CD4-positive, alpha-beta T cell treated with Interleukin-6 for 4 hours (primary cell): ENCODE data around the gene PPP1R26.
"Not testable (repeated sequence)": the region's sequence is repeated elsewhere in the genome, so short reads cannot be mapped to it uniquely, and the experiment has no call there.

Experiments
- DNase-seq: peaks from one replicate; pipeline ENCODE4 v3.0.0-alpha.2; 2020; ENCODE audit warnings: mixed read lengths

Gene PPP1R26

DNA sequence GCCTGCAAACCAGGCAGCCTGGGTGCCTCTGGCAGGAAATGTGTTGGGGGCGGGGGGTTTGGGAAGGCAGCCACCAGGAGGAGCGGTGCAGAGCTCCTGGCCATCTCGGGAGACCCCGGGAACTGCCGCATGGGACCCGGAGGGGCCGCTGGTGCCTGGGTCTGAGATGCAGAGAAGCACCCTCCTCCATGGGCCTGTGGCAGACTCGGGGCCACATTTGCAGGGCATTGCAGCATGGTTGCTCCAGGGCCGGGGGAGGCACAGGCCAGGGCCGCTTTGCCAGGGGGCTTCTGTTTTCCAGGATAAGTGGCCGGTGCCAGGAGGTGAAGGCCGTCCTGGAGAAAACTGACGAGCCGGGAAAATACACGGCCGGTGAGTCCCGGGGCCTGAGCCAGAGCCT lies 43.3 kb downstream of the PPP1R26 start:
- DNase-seq = no peak

DNA sequence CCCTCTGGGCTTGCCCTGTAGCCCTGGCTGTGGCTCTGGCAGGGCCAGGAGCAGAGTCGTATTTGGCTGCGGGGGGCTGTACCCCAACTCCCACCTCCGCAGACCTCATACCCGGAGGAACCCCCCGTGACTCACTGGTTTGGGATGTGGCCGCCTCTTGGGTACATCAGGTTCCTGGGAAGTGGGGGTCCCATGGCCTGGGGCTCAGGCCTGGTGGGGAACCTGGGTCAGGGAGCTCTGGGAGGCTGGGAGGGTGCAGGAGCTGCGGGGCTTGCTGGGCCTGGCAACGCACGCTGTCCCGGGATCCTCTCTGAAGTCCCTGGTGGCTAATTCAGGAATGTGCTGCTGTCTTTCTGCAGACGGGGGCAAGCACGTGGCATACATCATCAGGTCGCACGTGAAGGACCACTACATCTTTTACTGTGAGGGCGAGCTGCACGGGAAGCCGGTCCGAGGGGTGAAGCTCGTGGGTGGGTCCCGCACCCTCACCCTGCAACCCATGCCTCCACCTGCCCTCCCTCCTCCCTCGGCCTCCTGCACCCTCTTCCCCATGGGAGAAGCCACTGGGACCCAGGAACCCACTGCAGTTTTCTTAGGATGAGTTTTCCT lies 44.0 kb downstream of the PPP1R26 start:
- no peak for DNase-seq

DNA sequence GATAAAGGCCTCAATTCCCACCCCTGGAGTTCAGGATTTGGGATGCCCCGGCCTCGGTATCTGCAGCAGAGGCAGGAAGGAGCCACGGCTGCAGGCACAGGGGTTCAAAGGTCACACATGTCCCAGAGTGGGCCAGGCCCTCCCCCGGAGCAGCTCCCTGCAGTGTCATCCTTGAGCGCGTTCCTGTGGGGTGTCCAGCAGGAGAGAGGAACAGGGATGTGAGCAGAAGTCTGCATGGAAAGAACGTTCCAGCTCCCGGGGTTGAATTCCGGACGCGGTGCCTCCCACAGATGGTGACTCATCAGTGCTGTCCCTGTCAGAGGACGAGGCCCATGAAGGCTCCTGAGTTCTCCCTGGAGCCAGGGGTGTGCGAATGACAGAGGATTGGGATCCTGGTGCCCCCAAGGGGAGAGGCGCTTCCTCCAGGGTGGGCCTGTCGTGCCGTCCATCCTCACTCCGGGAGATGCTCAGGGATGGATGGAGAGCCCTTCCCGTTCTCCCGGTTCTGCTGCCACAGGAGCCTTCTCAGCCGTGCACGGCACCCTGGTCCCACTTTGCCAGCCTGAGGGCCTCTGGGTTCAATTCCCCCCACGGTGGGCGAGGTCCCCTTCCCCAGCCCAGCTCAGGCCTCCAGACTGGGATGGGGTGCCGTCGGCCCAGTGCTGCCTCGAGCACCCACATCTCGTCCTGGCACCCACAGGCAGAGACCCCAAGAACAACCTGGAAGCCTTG lies 44.7 kb downstream of the PPP1R26 start:
- DNase-seq = no peak

DNA sequence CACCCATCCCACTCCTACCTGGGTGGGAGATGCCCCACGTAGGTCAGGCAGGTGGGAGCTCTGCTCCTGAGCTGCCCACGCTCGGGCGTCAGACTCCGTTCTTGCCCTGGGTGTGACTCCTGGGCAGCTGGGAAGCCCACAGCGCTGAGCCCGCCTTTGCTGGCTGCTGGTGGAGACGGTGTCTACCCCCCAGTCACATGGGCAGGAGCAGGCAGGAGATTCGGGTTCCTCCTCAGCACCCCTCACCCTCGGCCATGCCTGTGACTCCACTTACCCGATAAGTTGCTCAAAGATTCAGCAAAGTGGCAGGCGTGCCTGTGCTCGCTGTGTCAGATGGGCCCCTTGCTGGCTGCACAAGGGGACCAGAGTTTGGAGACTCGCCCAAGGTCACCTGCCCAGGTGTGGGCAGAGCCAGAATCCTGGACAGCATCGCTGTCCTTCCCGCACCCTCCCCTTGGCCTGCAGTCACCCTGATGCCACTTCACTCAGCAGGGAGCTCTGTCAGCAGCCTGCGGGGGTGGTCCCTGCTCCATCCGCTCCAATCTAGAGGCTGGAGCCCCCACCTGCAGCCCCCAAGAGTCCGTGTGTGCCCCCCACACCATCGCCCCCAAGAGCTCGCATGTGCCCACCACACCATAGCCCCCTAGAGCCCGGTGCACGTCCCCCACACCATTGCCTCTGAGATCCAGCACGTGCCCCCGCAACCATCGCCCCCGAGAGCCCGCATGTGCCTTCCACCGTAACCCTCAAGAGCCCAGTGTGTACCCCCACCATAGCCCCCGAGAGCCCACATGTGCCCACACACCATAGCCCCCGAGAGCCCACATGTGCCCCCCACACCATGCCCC lies 45.9 kb downstream of the PPP1R26 start:
- no peak for DNase-seq

DNA sequence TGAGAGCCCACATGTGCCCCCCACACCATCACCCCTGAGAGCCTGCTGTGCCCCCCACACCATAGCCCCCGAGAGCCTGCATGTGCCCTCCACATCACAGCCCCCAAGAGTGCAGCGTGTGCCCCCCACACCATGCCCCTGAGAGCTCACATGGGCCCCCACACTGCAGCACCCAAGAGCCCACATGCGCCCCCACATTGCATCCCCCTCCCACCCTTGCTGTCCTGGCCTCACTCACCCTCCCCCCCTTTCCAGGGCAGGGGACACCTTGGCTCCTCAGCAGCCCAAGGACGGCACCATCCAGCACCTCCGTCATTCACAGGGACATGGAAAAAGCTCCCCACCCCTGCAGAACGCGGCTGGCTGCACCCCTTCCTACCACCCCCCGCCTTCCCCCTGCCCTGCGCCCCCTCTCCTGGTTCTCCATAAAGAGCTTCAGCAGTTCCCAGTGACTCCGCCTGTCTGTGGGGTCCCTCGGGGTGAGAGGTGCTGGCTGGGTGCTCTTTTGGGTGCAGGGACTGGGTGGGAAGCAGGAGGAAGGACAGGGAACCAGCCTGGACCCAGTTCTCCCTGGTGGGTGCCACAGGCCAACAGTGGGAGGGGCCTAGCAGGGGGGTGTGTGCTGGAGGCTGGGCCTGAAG lies 46.6 kb downstream of the PPP1R26 start:
- no peak for DNase-seq

DNA sequence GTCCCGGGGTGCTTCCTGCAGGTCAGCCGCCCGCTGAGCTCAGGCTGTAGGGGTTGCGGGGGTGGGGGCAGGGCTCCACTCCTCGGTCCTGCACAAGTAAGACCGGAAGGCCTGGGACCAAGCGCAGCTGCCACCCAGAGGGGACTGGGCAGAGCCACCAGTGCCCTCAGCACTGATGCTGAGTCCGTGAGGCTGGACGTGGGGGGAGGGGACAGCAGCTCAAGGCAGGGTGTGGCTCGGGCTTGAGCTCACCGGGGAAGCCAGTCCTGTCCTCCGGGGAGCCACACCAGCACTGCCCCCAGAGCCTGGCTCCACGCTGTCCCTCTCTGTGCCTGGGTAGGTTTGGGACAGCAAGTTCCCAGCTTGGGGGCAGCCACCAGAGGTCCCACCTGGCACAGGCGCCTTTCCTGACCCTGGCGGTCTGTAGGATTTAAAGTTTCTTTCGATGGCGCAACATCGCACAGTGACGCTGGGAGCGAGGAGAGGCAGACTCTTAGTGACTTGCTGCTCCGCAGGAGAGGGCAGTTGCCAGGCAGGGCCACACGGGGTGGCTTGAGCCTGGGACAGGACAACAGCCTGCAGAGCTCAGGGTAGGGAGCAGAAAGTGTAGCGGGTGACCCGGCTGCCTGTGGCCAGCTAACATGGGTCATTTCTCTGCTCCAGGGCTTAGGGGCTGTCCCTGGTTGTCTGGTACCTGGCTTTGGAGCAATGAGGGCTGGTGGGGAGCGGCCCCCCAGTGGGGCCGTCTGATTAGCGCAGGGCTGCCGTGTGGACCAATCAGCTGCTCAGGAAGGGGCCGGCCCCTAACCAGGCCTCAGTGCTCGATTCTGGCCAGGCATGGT lies 47.4 kb downstream of the PPP1R26 start:
- DNase-seq = no peak

DNA sequence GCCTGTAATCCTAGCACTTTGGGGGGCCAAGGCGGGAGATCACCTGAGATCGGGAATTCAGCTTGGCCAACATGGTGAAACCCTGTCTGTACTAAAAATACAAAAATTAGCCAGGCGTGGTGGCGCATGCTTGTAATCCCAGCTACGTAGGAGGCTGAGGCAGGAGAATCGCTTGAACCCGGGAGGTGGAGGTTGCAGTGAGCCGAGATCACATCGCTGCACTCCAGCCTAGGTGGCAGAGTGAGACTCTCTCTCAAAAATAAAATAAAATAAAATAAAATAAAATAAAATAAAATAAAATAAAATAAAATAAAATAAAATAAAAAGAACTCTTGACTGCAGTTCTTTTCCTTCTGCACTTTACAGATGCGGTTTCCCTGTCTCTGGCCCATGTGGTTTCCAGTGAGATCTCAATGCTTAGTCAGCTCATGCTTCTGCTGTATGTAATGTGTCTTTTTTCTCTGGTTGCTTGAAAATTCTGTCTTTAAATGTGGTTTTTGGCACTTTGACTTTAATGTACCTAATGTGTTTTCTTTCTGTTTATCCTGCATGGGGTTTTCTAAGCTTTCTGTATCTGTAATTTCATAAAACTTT lies 49.4 kb downstream of the PPP1R26 start:
- not testable (repeated sequence) for DNase-seq

DNA sequence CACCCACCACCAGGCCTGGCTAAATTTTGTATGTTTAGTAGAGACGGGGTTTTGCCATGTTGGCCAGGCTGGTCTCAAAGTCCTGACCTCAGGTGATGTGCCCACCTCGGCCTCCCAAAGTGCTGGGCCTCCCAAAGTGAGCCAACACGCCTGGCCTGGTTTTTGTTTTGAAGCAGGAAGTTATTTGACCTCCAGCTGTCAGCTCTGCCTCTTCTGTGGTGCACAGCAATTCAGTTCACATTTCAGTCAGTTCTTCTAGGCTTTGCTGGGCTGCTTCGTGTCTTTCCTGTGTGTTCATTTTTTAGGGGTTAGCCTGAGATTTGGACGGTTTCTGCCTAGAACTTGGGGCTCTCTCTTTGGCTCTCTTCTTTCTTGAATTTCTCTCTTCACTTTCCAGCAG lies 50.6 kb downstream of the PPP1R26 start:
- DNase-seq = no peak

DNA sequence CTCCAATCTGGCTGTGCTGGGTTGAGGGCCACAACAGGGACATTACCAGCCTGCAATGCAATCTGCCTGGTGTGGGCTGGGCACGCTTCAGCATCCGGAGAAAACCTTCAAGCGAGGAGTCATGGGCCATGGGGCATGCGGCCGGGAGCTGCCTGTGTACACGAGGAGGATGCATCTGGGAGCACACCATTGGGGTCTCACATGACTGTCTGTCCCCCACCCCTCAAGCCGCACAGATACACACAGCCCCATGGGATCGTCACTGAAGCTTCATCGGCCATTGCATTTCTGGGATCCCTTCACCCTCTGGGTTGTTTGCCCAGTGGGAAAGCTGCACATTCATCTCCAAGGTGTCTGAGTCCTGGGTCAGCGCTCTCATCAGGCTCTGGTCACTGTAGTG lies 51.5 kb downstream of the PPP1R26 start:
- DNase-seq = no peak

DNA sequence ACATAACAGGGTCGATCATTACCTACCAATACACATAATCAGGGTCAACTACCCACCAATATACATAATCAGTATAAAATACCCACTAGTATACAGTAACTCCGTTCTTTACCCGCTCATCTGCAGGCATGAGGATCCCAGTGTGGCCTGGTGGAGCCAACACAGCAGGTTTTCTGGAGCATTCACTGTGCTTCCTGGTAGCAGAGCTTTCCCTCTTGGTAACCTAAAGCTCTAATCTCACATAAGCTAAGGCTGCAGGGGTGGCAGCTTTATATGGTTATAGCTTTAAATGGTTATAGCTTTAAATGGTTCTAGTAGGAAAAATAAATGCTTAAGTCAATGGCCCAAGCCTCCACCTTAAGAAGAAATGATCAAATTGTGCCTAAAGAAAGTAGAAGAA lies 53.5 kb downstream of the PPP1R26 start:
- no peak for DNase-seq

DNA sequence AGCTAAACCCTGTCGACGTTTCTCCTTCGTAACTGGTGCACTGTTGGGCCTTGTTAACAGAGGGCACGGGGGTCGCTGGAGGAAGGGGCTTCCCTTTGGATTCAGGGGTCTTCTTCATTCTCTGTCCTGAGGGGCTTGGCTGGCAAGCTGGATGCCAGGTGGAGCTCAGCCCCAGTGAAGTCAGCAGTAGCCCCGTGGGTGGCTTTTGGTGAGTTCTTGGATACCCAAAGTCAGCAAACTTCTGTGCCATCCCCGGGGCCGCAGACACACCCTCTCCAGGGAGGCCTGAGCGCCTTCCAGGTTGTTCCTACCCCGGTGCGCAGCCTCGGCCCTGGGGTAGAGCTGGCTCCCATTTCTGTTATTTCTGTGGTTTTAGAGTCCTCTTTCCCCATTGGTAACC lies 54.1 kb downstream of the PPP1R26 start:
- DNase-seq = no peak

DNA sequence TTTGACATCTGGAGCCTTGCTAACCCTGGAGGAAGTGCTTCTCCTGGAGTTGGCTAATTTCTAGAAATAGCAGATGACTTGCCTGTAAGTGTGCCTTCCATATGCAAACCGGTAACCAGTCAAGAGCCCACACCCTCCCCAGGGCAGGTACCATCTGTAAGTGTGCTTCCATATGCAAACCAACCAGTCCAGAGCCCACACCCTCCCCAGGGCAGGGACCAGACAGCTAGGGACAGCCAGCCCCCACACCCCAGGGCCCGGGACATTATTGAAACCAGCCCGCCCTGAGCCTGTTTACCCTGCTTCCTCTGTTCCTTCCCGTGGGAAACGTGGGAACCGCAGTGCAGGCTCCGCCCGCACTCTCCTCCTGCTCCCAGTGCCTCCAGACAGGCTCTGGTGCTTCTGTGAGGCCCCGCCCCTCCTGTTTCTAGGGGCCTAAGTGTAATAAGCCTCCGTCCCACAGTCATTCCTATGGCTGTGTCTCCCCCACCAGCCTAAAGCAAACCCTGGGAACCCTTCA lies 54.7 kb downstream of the PPP1R26 start:
- not testable (repeated sequence) for DNase-seq

DNA sequence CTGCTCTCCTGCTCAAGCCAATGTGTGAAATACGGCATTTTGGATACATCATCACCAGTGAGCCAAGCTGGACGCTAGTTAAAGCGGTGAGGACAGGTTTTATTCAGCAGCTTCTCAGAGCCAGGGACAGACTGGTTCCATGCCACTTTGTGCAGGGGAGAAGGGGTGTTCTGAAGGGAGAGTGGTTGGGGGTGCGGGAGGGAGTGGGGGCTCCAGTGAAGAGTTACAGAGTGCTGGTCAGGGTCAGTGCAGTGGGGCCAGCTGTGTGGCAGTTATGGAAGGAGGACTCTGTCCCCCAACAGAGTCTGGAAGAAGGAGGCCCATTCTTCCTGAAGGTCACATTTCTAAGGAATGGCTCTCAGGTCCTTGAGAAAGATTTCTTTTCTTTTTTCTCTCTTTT lies 55.2 kb downstream of the PPP1R26 start:
- not testable (repeated sequence) for DNase-seq

DNA sequence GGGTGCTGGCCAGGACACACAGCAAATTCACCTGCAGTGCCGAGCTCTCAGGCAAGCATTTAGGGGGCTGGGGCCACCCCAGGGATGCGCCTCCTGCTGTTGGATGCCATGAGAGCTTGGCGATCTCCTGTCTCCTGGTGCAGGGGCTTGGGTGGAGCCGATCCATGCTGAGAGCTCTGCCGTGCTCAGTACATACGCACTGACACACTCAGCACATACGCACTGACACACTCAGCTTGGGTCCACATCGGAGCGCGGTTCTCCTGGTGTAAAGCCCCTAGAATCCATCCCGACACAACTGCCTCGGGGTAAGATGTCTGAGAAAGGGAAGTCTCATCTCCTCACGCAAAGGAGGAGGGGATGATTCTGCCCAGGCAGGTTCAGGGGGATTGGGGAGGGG lies 56.0 kb downstream of the PPP1R26 start:
- DNase-seq = not testable (repeated sequence)

DNA sequence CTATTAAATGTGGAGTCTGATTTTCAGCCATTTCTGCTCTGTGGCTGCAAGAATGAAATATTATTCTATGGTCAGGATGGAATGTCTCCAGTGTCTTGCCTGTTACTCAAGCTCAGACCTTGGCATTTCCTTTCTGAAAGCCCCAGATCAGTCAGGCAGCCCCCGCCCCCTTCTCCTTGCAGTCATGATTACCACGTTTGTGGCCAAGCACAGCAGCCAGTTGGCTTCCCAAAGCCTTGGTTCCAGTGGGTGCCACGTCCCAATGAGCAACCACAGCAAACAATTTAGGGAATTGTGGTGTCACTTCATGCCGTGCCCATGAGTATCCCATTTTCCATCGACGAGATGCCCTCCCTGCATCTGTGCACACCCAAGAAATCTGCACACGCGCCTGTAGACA lies 56.6 kb downstream of the PPP1R26 start:
- no peak for DNase-seq
